GM18508 (cell line): ENCODE results near the gene UBXN1.
"Not testable (repeated sequence)": the region's sequence is repeated elsewhere in the genome, so short reads cannot be mapped to it uniquely, and the experiment has no call there.

Experiments
- ATAC-seq: cut with Tn5 transposase; IDR thresholded peaks from one replicate; pipeline ENCODE4 v1.9.1; 2021; ENCODE audit warnings: moderate number of reproducible peaks; ENCODE audit not compliant: insufficient read depth, unreplicated experiment

UBXN1 gene

GRCh38 chr11:62709247-62710000, 30.6 kb upstream of the UBXN1 start:
- ATAC-seq = peak; percentile 43

GRCh38 chr11:62708793-62709192, 29.9 kb upstream of the UBXN1 start:
- ATAC-seq = no peak

GRCh38 chr11:62708392-62708791, 29.5 kb upstream of the UBXN1 start:
- no peak for ATAC-seq

GRCh38 chr11:62707277-62707861, 28.5 kb upstream of the UBXN1 start, which contains the start of the genes BSCL2 and GNG3:
BSCL2 (minus strand) TSS chr11:62707424; CDS start chr11:62707195, 229 bp downstream.
GNG3 (plus strand) TSS chr11:62707676; CDS start chr11:62708296, 620 bp downstream.
- ATAC-seq = no peak

DNA sequence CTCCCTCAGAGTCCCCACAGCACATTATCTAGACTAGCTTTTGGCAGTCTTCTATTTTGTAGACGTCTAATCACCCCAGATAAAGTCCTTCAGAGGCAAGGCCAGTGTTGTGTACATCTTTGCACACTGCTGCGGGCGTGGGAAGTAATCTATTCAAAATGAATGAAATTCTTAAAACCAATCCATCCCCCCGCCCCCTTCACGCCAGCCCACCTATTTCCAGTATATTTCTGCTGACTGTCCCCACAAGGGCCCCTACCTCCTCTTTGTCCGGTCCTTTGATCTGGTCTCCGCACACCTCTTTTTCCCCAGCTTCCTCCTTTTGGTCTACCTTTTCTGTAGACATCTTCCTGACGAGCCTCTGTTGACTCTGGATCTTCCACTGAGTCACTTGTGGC, 28.0 kb upstream of the UBXN1 start:
- no peak for ATAC-seq

GRCh38 chr11:62705880-62706849, 27.3 kb upstream of the UBXN1 start:
- no peak for ATAC-seq

DNA sequence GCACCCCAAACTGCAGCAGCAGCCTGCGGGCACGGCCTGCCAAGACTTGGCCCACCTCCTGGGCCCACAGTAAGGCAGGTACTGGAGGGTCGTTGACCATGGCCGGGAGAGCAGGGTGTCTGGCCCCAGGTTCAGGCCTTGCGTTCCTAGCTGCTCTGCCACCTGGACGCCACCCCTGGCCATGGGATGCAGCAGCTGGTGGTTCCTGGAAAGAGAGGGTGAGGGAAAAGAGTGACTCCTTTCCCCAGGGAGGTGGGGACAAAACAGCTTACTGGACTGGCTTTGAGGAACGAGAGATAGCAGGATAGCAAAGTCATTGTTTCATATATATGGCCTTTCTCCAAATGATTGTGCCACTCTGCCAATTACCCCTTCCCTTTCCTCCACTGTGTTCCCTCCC, 26.5 kb upstream of the UBXN1 start:
- ATAC-seq = no peak

DNA sequence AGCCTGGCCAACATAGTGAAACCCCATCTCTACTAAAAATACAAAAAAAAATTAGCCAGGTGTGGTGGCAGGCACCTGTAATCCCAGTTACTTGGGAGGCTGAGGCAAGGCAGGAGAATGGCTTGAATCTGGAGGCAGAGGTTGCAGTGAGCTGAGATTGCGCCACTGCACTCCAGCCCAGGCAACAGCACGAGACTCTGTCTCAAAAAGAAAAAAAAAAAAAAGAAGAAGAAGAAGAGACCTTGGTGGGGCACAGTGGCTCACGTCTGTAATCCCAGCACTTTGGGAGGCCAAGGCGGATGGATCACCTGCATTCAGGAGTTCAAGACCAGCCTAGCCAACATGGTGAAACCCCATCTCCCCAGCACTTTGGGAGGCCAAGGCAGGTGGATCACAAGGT, 25.0 kb upstream of the UBXN1 start:
- not testable (repeated sequence) for ATAC-seq

DNA sequence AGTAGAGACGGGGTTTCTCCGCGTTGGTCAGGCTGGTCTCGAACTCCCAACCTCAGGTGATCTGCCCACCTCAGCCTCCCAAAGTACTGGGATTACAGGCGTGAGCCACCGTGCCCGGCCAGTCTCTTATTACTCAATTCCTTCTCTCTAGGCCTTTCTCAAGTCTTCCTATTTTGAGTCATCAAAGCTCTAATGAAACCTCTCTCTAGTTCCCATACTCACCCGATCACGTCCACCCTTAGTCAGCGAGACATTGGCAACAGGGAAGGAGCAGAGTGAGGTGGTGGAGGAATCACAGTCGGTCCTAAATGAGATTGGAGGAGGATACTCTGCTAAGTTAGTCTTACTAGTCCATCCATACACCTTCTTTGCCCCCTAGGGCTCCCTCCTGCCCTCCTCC, 23.4 kb upstream of the UBXN1 start:
- ATAC-seq = no peak

- ATAC-seq = no peak
Observed at GRCh38 chr11:62694455-62695167, 15.7 kb upstream of the UBXN1 start.

- not testable (repeated sequence) for ATAC-seq
Observed at GRCh38 chr11:62693624-62694023, 14.8 kb upstream of the UBXN1 start.

GRCh38 chr11:62689421-62690183, 10.7 kb upstream of the UBXN1 start, which contains the start of gene LRRN4CL:
LRRN4CL (minus strand) TSS chr11:62689530; CDS start chr11:62688508, 1,022 bp downstream.
- no peak for ATAC-seq

DNA sequence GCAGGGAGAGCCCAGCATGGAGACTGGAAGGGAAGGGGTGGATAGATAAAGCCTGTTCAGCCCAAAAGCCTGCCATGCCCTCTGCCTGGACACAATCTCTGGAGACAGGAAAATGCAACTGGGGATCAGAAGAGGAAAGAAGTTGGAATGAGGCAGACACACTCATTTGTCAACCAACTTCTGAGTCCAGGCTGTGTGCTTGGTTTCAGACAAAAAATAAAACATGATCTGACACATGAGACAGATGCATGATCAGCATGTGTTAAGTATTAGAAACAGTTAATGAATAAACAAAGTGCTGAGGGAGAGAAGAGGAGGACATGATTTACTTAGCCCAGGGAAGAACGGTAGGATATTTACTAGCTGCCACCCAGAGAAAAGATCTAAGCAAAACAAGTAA, 9.6 kb upstream of the UBXN1 start:
- ATAC-seq = no peak

GRCh38 chr11:62687508-62688396, 8.9 kb upstream of the UBXN1 start:
- ATAC-seq = no peak

DNA sequence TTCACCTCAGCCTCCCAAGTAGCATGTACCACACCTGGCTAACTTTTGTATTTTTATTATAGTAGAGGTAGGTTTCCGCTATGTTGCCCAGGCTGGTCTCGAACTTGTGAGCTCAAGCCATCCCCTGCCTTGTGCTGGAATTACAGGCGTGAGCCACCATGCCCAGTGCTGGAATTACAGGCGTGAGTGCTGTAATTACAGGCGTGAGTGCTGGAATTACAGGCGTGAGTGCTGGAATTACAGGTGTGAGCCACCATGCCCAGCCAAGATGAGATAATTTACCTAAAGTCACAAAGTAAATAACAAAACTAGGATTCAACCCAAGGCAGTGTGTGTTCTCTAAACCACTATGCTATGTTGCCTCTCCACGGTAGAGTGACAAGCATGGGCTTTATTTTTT, 3.6 kb upstream of the UBXN1 start:
- ATAC-seq = no peak

DNA sequence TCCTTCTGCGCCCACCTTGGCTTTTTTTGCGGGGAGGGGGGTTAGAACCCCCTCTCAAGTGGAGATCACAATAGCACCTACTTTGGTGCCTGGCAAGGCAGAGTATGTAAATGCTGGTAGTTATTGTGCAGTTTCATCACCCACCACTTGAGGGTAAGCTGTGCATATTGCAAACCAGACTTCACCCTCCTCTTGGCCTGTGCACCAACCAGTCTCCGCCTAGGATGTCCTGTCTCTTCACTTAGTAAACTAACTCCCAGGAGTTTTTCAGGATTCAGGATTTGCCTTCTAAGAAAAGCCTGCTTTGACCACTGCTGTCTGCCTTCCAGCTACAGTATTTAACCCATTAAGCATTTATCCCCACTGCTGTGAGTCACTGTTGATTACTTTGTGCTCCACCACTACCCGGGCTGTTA, 2.0 kb upstream of the UBXN1 start:
- no peak for ATAC-seq

DNA sequence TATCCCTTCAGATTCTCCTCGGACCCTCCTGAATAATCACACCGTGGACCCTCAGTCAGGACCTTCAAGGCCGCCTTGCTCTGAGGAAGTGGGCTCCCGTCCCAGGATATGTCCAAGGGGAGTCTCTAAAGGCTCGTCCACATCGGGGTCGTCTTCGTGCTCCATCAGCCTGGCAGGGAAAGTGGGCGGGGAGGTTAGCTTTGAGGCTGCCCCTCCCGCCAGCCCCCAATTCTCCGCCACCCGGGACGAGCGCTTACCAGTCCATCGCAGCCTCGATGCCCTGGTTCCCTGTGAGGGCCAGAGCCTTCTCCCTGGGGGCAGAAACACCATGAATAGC, 472 bp downstream of the UBXN1 start:
- no peak for ATAC-seq

GRCh38 chr11:62677714-62678113, 1.2 kb downstream of the UBXN1 start:
- ATAC-seq = no peak
